ENCODE measurements around the gene IL4.

IL4 gene

DNA sequence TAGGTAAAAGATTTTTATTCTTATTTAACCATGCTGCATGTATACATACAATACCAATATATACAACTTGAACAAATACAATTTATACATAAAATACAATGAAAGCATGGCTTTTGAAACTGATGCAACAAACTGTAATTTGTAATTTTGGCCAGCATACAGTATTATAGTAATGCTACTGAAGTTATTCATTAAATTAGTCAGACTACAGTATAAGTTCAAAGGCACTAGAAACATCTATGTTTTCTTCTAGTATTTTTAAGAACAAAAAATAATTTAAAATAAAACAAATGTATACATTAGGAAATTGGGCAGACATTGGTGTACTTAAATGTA, 18.8 kb downstream of the IL4 start:
- no peak for DNase-seq (ENCODE audit: low spot score)
- ChIA-PET POLR2A (ENCODE audit: low non-redundant PET) (no interaction called here), CTCF (no interaction called here)
- H3K27ac ChIP-seq, result no peak overlapping the region
- TF ChIP-seq, protein P1, sequence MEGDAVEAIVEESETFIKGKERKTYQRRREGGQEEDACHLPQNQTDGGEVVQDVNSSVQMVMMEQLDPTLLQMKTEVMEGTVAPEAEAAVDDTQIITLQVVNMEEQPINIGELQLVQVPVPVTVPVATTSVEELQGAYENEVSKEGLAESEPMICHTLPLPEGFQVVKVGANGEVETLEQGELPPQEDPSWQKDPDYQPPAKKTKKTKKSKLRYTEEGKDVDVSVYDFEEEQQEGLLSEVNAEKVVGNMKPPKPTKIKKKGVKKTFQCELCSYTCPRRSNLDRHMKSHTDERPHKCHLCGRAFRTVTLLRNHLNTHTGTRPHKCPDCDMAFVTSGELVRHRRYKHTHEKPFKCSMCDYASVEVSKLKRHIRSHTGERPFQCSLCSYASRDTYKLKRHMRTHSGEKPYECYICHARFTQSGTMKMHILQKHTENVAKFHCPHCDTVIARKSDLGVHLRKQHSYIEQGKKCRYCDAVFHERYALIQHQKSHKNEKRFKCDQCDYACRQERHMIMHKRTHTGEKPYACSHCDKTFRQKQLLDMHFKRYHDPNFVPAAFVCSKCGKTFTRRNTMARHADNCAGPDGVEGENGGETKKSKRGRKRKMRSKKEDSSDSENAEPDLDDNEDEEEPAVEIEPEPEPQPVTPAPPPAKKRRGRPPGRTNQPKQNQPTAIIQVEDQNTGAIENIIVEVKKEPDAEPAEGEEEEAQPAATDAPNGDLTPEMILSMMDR (conservative IDR thresholded peaks at IDR 0.05; ENCODE audit: low read depth), result no peak

DNA sequence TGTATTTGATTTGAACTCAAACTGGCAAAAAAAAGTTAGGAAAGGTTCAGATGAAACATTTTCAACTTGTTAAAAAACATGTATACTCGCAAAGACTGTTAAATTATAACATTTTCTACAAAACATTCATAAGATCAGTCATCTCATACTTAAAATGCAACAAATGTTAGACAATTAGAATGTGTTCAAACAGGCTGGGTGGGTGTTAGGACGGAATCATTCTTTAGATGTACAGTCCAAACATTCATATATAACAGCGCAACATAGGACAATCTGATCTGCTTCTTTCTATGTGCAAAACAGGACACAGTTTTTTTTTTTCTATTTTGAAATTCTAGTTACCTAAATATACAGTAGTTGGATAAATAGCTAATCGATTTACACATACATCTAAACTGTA, 22.2 kb downstream of the IL4 start:
- DNase-seq (ENCODE audit: low spot score), result no peak
- no peak overlapping the region for H3K27ac ChIP-seq
- POLR2A ChIA-PET (ENCODE audit: low non-redundant PET), result no interaction called here
- CTCF ChIA-PET, result interaction anchor here (0.6 to 2.0 kb wide), 2 partner anchors 19 to 40 kb away, joined by 3 to 7 read pairs; no protein-coding TSS in a partner anchor
- TF ChIP-seq, protein P1 (conservative IDR thresholded peaks at IDR 0.05; ENCODE audit: low read depth), result no peak

DNA sequence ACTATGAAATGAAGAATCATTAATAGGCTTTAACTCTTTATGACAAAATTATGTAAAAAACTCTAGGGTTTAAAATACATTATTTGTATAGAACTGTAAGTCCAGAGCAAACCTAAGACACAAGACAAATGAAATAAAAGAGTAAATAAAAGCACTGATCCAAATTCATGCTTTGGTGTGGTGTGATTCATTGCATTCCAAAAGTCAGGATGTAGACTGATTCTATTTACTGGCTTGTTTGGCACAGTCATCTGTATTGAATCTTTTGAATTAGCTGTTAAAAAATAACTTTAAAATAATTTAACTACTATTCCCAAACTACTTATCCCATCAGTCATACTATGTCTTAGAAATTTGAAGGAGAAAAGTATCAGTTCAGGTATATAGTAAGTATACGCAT, 31.1 kb downstream of the IL4 start:
- ChIA-PET POLR2A (ENCODE audit: low non-redundant PET) (no interaction called here), CTCF (interaction anchor here (0.6 kb wide), 2 partner anchors 50 to 390 kb away, joined by 3 to 5 read pairs; no protein-coding TSS in a partner anchor)
- DNase-seq (ENCODE audit: low spot score), result peak; percentile 35

DNA sequence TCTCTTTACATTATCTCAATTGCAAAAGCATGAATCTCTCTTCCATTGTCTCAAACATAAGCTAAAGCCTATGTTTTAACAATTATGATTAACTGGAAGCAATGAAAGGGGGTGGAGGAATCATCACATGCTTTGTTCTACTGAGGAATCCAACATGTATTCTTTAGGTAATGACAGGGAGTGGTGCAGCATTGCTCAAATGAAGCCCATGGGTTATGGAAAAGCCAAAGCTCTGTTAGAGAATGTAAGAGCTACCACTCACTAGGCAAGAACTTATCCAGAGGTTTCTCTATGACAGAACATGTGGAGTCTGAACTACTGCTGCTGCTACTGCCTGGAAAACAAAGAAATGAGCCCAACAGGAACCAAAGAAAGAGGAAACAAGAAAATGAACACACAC, 34.9 kb downstream of the IL4 start:
- H3K27ac ChIP-seq, result no peak overlapping the region
- no peak for DNase-seq (ENCODE audit: low spot score)
- POLR2A ChIA-PET (ENCODE audit: low non-redundant PET), result interaction anchor here (0.7 kb wide), 1 partner anchor 70 kb away, joined by 10 read pairs; no protein-coding TSS in a partner anchor
- CTCF ChIA-PET, result interaction anchor here (0.6 kb wide), 2 partner anchors 136 to 313 kb away, joined by 3 read pairs; no protein-coding TSS in a partner anchor
- TF ChIP-seq, protein P1 (conservative IDR thresholded peaks at IDR 0.05; ENCODE audit: low read depth), result no peak

More for the DNA sequence above, 31.1 kb downstream of the IL4 start:
- no peak overlapping the region for H3K27ac ChIP-seq
- TF ChIP-seq, protein P1 (conservative IDR thresholded peaks at IDR 0.05; ENCODE audit: low read depth), result no peak

DNA sequence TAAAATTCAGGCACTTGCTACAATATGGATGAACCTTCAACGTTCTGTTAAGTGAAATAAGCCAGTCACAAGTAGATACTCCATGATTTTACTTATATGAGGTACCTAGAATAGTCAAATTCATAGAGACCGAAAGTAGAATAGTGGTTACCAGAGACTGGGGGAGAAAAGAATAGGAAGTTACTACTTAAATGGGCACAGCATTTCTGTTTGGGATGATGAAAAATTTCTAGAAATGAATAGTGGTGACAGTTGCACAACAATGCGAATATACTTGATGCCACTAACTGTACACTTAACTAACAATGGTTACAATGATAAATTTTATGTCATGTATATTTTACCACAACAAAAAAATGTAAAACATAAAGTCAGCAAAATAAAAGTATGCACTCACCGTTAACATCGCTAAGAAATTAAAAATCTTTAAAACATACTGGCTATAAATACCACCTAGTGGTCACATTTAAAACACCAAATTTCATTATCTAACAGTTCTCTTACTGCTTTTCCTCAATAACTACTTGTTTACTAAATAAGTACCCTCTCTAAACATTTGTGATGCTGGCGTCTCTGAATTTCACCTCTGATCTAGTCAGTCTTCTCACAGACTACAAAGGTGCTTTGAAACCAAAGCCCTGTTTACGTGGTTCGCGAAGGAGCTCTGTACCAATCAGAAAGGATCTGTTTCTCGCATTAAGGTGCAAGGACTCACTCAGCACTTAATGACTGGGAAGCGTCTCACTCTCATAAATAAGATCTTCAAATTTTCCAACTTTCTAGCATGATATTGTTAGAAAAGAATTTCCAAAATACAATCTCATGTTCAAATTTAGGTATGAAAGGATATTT, 40.9 kb downstream of the IL4 start:
- DNase-seq (ENCODE audit: low spot score), result no peak
- TF ChIP-seq, protein P1 (conservative IDR thresholded peaks at IDR 0.05; ENCODE audit: low read depth), result peak; percentile 69
- ChIA-PET POLR2A (ENCODE audit: low non-redundant PET) (no interaction called here), CTCF (interaction anchor here (0.5 to 1.3 kb wide), 6 partner anchors 9 to 142 kb away, joined by 3 to 6 read pairs (median 3); no protein-coding TSS in a partner anchor)
- no peak overlapping the region for H3K27ac ChIP-seq

DNA sequence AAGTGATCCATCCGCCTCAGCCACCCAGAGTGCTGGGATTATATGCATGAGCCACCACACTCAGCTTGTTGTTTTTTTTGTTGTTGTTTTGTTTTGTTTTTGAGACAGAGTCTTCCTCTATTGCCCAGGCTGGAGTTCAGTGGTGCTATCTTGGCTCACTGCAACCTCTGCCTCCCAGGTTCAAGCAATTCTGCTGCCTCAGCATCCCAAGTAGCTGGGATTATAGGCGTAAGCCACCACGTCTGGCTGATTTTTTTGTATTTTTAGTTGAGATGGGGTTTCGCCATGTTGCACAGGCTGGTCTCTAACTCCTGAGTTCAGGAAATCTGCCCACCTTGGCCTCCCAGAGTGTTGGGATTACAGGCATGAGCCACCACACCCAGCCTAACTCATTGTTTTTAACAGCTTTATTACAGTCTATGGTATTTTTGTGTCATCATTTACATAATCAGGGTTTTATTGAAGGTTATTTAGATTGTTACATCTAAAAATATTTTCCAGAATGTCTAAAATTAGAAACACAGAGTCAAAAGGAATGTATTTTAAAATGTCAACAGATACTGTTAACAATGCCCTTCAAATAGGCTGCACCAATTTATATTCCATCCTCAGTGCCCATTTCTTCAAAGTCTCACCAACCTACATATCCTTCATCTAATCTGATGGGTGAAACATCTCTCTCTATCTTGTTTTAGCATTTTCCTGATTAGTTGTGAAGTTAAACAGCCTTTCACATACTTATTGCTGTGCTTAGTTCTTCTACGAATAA, 44.9 kb downstream of the IL4 start:
- ChIA-PET POLR2A (ENCODE audit: low non-redundant PET) (no interaction called here), CTCF (interaction anchor here (0.6 to 0.7 kb wide), 2 partner anchors 85 to 101 kb away, joined by 3 to 4 read pairs; no protein-coding TSS in a partner anchor)
- no peak overlapping the region for H3K27ac ChIP-seq
- TF ChIP-seq, protein P1 (conservative IDR thresholded peaks at IDR 0.05; ENCODE audit: low read depth), result no peak
- DNase-seq (ENCODE audit: low spot score), result no peak
